A673 (cell line): ENCODE data around the gene HELZ. TPM values are rescaled to one million over a fixed set of nuclear protein-coding genes. Genes with fewer than 3 reads are reported as not detected.
A peak's percentile ranks its signal among the peaks of the same experiment; 100 is the strongest.

Source experiments
- BruUV-seq: library from RNA; stranded (reverse); fragments of 400-500 nt; replicated peaks from 2 replicates; lab custom pipeline; 2021; lab: Mats Ljungman, UMichigan
- CTCF ChIA-PET: fragments of 300-600 bp; sonication (Branson Sonifier 250); formaldehyde crosslinking; loops from one replicate; lab custom pipeline; 2022; ENCODE audit warnings: antibody characterized with exemption; lab: Charles Lee
- POLR2A ChIA-PET: fragments of 300-600 bp; sonication (Branson Sonifier 250); formaldehyde crosslinking; loops from one replicate; lab custom pipeline; 2022; ENCODE audit warnings: antibody characterized with exemption; ENCODE audit not compliant: low non-redundant PET; lab: Charles Lee
- DNase-seq: peaks from one replicate; pipeline ENCODE4 v3.0.0-alpha.2; 2015; ENCODE audit warnings: low spot score
- H3K27ac ChIP-seq: fragments of 200-600 bp; sonication (generic); 2 replicates; pipeline ENCODE4 v1.5.1; 2016; ENCODE audit warnings: mixed run types, low read depth, mild to moderate bottlenecking, mixed read lengths, antibody characterized with exemption, low read length; ENCODE audit not compliant: poor library complexity, severe bottlenecking
- H3K27me3 ChIP-seq: fragments of 200-600 bp; sonication (generic); replicated peaks from 2 replicates; pipeline ENCODE4 v1.6.1; 2017; ENCODE audit warnings: mixed run types, low read depth, mild to moderate bottlenecking, mixed read lengths, antibody characterized with exemption, low read length; ENCODE audit not compliant: insufficient read depth, poor library complexity
- H3K36me3 ChIP-seq: fragments of 200-600 bp; sonication (generic); 2 replicates; pipeline ENCODE4 v1.6.1; 2016; ENCODE audit warnings: mixed run types, mild to moderate bottlenecking, mixed read lengths, antibody characterized with exemption, low read length; ENCODE audit not compliant: insufficient read depth, poor library complexity, severe bottlenecking
- H3K4me1 ChIP-seq: fragments of 200-600 bp; sonication (generic); 2 replicates; pipeline ENCODE4 v1.6.1; 2017; ENCODE audit warnings: mixed run types, mild to moderate bottlenecking, mixed read lengths, antibody characterized with exemption, low read length; ENCODE audit not compliant: insufficient read depth, poor library complexity, severe bottlenecking
- H3K4me3 ChIP-seq: fragments of 200-600 bp; sonication (generic); 2 replicates; pipeline ENCODE4 v1.5.1; 2016; ENCODE audit warnings: low read depth, mixed run types, mild to moderate bottlenecking, mixed read lengths, low read length; ENCODE audit not compliant: poor library complexity, severe bottlenecking
- H3K9me3 ChIP-seq: fragments of 200-600 bp; sonication (generic); 2 replicates; pipeline ENCODE4 v1.6.1; 2016; ENCODE audit warnings: mixed run types, low read depth, mild to moderate bottlenecking, mixed read lengths, antibody characterized with exemption, low read length; ENCODE audit not compliant: poor library complexity, severe bottlenecking
- CTCF ChIP-seq: fragments of 300-800, 200-600 bp; sonication (generic); conservative IDR thresholded peaks from 2 replicates; pipeline ENCODE4 v1.5.1; 2017; ENCODE audit warnings: low read depth, mild to moderate bottlenecking, antibody characterized with exemption, low read length, moderate library complexity, mixed read lengths
- EZH2 ChIP-seq: fragments of 200-600 bp; sonication (generic); IDR thresholded peaks from 2 replicates; pipeline ENCODE4 v1.6.1; 2017; ENCODE audit warnings: borderline replicate concordance, low read depth, mild to moderate bottlenecking, mixed read lengths, antibody characterized with exemption, low read length; ENCODE audit not compliant: poor library complexity, severe bottlenecking
- intact Hi-C: fragments of 100-400 bp; cut with micrococcal nuclease; formaldehyde crosslinking; loops from one replicate; pipeline ENCODE4 v1.10.0; 2022; ENCODE audit not compliant: unreplicated experiment
- total RNA-seq: library from RNA; stranded (reverse); gene quantifications from 2 replicates; pipeline ENCODE4 v1.2.3, GENCODE V29; 2021

The HELZ gene
- total RNA-seq, 1 experiment from 2014 or later, result 57.3 TPM

- no peaks in the 10 kb centered on the region for H3K9me3 ChIP-seq
- no peaks in the 10 kb centered on the region for H3K27me3 ChIP-seq
- no peaks in the 10 kb centered on the region for H3K4me1 ChIP-seq
- no peak overlapping the region for H3K4me3 ChIP-seq
- ChIA-PET POLR2A (no interaction called here), CTCF (no interaction called here)
- H3K36me3 ChIP-seq, result no peaks in the 10 kb centered on the region
- no peak for DNase-seq
- no TSS peak for BruUV-seq
- TF ChIP-seq CTCF (no peak), EZH2 (no peak)
- intact Hi-C loops, result loop anchor here (5.0 kb wide), 1 partner anchor 40 kb away; no protein-coding TSS in a partner anchor
- H3K27ac ChIP-seq, result no peak overlapping the region
Observed at GRCh38 chr17:67022451-67022810, 222.6 kb downstream of the HELZ start.

- no peak for DNase-seq
- ChIA-PET CTCF (interaction anchor here (0.6 kb wide), 1 partner anchor 939 kb away, joined by 6 read pairs; no protein-coding TSS in a partner anchor), POLR2A (no interaction called here)
- Histone ChIP-seq H3K27me3 (no peaks in the 10 kb centered on the region), H3K9me3 (no peaks in the 10 kb centered on the region), H3K27ac (no peak overlapping the region), H3K4me3 (no peak overlapping the region), H3K36me3 (no peaks in the 10 kb centered on the region), H3K4me1 (no peaks in the 10 kb centered on the region)
- no TSS peak for BruUV-seq
- intact Hi-C loops, result loop anchor here (5.0 kb wide), 1 partner anchor 40 kb away; no protein-coding TSS in a partner anchor
- TF ChIP-seq CTCF (no peak), EZH2 (no peak)
Observed at GRCh38 chr17:67021743-67022450, 223.1 kb downstream of the HELZ start.

- no peaks in the 10 kb centered on the region for H3K27me3 ChIP-seq
- no TSS peak for BruUV-seq
- no peaks in the 10 kb centered on the region for H3K4me1 ChIP-seq
- no peaks in the 10 kb centered on the region for H3K9me3 ChIP-seq
- TF ChIP-seq EZH2 (no peak), CTCF (no peak)
- peak; percentile 10 for DNase-seq
- no peak overlapping the region for H3K4me3 ChIP-seq
- intact Hi-C loops, result loop anchor here (5.0 kb wide), 1 partner anchor 39 kb away; no protein-coding TSS in a partner anchor
- H3K27ac ChIP-seq, result no peak overlapping the region
- ChIA-PET POLR2A (no interaction called here), CTCF (interaction anchor here (0.6 kb wide), 1 partner anchor 938 kb away, joined by 6 read pairs; no protein-coding TSS in a partner anchor)
- no peaks in the 10 kb centered on the region for H3K36me3 ChIP-seq
Observed at GRCh38 chr17:67021196-67021595, 223.8 kb downstream of the HELZ start.

Other genes starting within 250 kb of the HELZ start
- not detected in 2 replicates for gene CACNG1, start 200.6 kb downstream of the HELZ start, total RNA-seq
- 165 and 192 TPM in 2 replicates for gene PSMD12, start 121.4 kb upstream of the HELZ start, total RNA-seq
- gene PITPNC1, start 132.1 kb upstream of the HELZ start, total RNA-seq, result 34.2 and 35.5 TPM in 2 replicates